ENCODE measurements around the gene LSM4. TPM values are rescaled to one million over a fixed set of nuclear protein-coding genes. Genes with fewer than 3 reads are reported as not detected.
A peak's percentile ranks its signal among the peaks of the same experiment; 100 is the strongest.

The LSM4 gene
- total and polyA plus RNA-seq, 2 of the 13 experiments (the other 11 are each of a cell fraction or from before 2014, with no cell fraction given): 65.8 to 166 TPM

- no peak for TF ChIP-seq RERE (CRISPR knock-in tag; IDR thresholded peaks at IDR 0.05; ENCODE audit: low read depth)
- 0 out of 2 replicates have a peak, but pooled peaks have one; percentile 45 for TF ChIP-seq RNF2 (conservative IDR thresholded peaks at IDR 0.05; ENCODE audit: low read depth)
- TF ChIP-seq SALL1 (CRISPR knock-in tag; IDR thresholded peaks at IDR 0.05): peak; percentile 73
- peak; percentile 64; the same call in 1 of the 2 replicates for TF ChIP-seq ZNF816 (CRISPR knock-in tag; IDR thresholded peaks at IDR 0.05; ENCODE audit: borderline replicate concordance)
- TF ChIP-seq CREB1 (IDR thresholded peaks at IDR 0.05): peak; percentile 68
- no peak; the same call in 1 of the 2 replicates for TF ChIP-seq CREB1 (CRISPR knock-in tag; IDR thresholded peaks at IDR 0.05)
- peak; percentile 89; the same call in 1 of the 2 replicates for TF ChIP-seq HES4 (CRISPR knock-in tag; IDR thresholded peaks at IDR 0.05; ENCODE audit: borderline replicate concordance)
- TF ChIP-seq CC2D1A (CRISPR knock-in tag; IDR thresholded peaks at IDR 0.05): no peak
- TF ChIP-seq, protein P1, sequence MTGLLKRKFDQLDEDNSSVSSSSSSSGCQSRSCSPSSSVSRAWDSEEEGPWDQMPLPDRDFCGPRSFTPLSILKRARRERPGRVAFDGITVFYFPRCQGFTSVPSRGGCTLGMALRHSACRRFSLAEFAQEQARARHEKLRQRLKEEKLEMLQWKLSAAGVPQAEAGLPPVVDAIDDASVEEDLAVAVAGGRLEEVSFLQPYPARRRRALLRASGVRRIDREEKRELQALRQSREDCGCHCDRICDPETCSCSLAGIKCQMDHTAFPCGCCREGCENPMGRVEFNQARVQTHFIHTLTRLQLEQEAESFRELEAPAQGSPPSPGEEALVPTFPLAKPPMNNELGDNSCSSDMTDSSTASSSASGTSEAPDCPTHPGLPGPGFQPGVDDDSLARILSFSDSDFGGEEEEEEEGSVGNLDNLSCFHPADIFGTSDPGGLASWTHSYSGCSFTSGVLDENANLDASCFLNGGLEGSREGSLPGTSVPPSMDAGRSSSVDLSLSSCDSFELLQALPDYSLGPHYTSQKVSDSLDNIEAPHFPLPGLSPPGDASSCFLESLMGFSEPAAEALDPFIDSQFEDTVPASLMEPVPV (CRISPR knock-in tag; IDR thresholded peaks at IDR 0.05): no peak
- TF ChIP-seq ARNT (IDR thresholded peaks at IDR 0.05): no peak
- no peak; the same call in 1 of the 2 replicates for TF ChIP-seq ZNF317 (CRISPR knock-in tag; IDR thresholded peaks at IDR 0.05)
- no peak for TF ChIP-seq SATB2 (CRISPR knock-in tag; IDR thresholded peaks at IDR 0.05)
- TF ChIP-seq, protein P2, sequence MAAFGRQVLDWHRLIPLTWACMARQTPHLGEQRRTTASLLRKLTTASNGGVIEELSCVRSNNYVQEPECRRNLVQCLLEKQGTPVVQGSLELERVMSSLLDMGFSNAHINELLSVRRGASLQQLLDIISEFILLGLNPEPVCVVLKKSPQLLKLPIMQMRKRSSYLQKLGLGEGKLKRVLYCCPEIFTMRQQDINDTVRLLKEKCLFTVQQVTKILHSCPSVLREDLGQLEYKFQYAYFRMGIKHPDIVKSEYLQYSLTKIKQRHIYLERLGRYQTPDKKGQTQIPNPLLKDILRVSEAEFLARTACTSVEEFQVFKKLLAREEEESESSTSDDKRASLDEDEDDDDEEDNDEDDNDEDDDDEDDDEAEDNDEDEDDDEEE (CRISPR knock-in tag; IDR thresholded peaks at IDR 0.05): peak; percentile 81; the same call in 1 of the 2 replicates
- TF ChIP-seq, protein P3, sequence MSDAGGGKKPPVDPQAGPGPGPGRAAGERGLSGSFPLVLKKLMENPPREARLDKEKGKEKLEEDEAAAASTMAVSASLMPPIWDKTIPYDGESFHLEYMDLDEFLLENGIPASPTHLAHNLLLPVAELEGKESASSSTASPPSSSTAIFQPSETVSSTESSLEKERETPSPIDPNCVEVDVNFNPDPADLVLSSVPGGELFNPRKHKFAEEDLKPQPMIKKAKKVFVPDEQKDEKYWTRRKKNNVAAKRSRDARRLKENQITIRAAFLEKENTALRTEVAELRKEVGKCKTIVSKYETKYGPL (CRISPR knock-in tag; IDR thresholded peaks at IDR 0.05): no peak
- no peak for TF ChIP-seq RBAK (CRISPR knock-in tag; IDR thresholded peaks at IDR 0.05)
- peak; percentile 64 for TF ChIP-seq MEIS2 (CRISPR knock-in tag; IDR thresholded peaks at IDR 0.05)
- TF ChIP-seq MAFG (CRISPR knock-in tag; IDR thresholded peaks at IDR 0.05): no peak
- no peak; the same call in 1 of the 2 replicates for TF ChIP-seq PBX3 (CRISPR knock-in tag; IDR thresholded peaks at IDR 0.05; ENCODE audit: borderline replicate concordance)
- TF ChIP-seq, protein P4, sequence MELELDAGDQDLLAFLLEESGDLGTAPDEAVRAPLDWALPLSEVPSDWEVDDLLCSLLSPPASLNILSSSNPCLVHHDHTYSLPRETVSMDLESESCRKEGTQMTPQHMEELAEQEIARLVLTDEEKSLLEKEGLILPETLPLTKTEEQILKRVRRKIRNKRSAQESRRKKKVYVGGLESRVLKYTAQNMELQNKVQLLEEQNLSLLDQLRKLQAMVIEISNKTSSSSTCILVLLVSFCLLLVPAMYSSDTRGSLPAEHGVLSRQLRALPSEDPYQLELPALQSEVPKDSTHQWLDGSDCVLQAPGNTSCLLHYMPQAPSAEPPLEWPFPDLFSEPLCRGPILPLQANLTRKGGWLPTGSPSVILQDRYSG (CRISPR knock-in tag; IDR thresholded peaks at IDR 0.05): no peak; the same call in 1 of the 2 replicates
These were observed at the start of gene LSM4 (continued) for GRCh38 chr19:18322759-18323460.
